Stimulated activated CD8-positive, alpha-beta memory T cell treated with anti-CD3 and anti-CD28 coated beads, Interleukin-4, amount 100 ng/mL, for 48 hours (primary cell): Measurements from ENCODE around the gene DGCR6L.
"Not testable (repeated sequence)": the region's sequence is repeated elsewhere in the genome, so short reads cannot be mapped to it uniquely, and the experiment has no call there.

Source experiments
- DNase-seq: peaks from one replicate; pipeline ENCODE4 v3.0.0-alpha.2; 2020

DGCR6L gene

GRCh38 chr22:20273758-20274181 is 46.1 kb downstream of the DGCR6L start:
- DNase-seq = no peak

- DNase-seq = no peak
These were observed 47.2 kb downstream of the DGCR6L start for GRCh38 chr22:20272700-20273099.

- DNase-seq = no peak
These were observed 47.7 kb downstream of the DGCR6L start for GRCh38 chr22:20272174-20272573.

DNA sequence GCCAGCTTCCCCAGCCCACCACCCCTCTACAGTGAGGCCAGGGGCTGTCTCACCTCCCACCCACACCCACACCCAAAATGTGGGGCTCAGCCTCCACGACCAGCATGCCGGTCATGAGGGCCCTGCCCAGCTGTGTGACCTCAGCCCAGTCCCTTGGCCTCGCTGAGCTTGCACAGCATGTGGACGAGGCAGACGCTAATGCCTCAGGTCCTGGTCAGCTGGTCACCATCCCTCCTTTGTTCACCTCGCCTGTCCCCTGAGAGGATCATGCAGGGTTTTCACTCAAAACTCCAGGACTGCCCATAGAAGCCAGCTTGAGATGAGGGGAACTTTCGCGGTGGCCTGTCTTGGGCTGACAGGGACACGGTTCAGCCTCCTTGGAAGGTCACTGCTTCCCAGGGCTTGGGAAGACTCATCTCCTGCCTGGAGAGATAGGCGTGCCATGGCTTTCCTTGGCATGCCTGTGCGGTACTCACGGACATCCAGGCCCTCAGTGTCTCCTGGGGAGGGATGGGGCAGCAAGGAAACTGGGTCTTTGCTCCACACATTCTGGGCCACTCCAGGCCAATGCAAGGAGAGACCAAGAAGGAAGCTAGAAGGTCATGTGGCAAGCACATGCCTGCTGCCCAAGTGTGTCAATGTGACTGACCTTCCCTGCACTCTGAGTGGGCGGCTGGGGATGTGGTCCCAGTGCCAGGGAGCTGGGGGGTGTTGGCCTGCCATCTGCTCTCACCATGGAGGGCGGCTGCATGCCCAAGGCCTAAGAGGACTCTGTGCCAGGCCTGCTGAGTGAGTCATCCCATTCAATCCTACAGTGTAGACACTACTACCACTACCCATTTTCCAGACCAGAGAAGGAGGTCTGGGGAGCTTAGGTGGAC is 48.5 kb downstream of the DGCR6L start:
- DNase-seq = no peak

GRCh38 chr22:20270190-20271113 is 49.4 kb downstream of the DGCR6L start:
- DNase-seq = not testable (repeated sequence)

- DNase-seq = not testable (repeated sequence)
These were observed 50.2 kb downstream of the DGCR6L start for GRCh38 chr22:20269673-20270072.

DNA sequence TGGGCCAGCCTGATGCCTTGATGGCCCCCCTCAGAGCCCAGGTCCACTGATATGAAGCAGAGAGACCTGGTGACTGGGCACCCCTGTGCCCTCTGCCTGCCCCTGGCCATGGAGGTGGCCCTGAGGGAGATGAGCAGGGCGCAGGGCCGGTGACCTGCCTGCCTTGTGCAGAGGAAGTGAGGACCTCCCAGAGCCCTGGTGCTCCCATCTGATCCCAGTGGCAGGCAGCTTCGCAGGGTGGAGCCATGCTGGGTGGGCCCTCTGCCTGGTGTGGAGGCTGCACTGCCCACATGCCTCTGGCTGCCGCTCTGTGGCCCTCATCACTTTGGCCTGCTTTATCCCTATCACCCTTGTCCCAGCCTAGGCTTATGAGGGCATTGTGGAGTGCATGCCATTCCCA is 50.7 kb downstream of the DGCR6L start:
- DNase-seq = not testable (repeated sequence)

DNA sequence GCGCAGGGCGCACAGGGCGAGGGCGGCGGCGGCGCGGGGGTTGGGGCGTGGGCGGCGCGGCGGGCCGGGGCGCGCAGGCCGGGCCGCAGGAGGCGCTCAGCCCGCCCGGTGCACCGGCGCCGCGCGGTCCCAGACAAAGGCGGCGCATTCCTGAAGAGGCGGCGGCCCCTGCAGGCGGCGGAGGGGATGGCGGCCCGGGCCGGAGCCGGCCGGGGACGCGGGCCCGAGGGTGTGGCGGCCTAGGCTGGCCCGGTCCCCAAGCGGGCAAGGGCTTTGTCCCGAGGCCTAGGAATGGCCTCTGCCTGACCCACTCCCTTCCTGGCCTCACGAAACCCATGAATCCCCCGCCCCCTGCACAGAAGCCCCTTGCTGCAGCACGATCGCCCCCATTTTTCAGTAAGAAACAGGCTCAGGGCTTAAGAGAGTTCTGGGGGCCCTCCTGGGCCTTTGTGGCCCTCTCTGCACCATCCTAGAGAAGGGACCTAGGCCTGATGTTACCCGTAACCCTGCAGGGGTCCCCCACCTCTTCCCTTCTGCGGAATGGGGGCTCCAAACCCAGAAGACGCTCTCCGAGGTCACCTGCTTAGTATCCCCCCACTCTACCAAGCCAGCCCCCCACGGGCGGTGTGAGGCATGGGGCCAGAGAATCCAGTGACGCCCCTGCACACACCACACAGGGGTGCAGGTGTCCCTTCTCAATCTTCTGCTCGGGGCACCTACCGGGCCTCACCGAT is 51.4 kb downstream of the DGCR6L start, which contains the start of gene RTN4R:
RTN4R (minus strand) TSS at position 40 of the 734 bp plus-strand sequence. CDS start 226 bp downstream, outside the sequence.
- DNase-seq = peak; percentile 76

DNA sequence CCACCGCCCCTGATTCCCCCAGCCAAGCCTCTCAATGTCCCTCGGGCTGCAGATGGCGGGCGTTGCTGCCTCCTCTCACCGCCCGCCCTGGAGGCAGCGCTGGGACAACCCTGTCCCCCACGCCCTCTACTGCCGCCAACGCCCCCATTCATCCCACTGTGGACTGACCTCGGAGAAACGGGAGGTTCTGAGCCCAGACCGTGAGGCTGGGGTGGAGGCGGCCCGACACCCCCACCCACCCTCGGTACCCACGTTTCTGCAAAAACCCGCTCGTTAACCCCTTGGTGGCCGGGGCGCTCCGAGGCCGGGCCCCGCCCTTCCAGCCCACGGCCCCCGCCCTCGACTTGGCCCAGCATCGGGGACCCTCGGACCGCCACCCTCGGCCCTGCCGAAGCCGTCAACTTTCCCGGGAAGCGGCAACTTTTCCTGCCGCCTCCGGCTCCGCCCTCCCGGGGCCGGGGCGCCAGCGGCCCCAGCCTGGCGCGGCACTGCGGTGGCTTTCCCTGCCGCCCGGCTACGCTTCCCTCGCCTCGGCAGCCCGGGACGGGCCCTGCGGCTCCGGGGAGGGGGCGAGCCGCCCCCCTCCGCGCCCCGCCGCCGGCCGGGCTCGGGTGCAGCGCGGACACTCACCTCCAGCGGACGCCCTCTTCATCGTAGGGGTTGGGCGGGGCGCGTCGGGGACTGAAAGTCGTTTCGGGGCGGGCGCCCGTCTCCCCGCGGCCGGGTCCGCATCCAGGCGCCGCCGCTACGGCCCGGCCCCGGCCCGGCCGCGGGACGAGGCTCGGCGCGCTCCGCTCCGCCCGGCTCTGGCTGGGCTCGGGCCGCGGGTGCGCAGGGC is 52.2 kb downstream of the DGCR6L start:
- peak; percentile 36 for DNase-seq

DNA sequence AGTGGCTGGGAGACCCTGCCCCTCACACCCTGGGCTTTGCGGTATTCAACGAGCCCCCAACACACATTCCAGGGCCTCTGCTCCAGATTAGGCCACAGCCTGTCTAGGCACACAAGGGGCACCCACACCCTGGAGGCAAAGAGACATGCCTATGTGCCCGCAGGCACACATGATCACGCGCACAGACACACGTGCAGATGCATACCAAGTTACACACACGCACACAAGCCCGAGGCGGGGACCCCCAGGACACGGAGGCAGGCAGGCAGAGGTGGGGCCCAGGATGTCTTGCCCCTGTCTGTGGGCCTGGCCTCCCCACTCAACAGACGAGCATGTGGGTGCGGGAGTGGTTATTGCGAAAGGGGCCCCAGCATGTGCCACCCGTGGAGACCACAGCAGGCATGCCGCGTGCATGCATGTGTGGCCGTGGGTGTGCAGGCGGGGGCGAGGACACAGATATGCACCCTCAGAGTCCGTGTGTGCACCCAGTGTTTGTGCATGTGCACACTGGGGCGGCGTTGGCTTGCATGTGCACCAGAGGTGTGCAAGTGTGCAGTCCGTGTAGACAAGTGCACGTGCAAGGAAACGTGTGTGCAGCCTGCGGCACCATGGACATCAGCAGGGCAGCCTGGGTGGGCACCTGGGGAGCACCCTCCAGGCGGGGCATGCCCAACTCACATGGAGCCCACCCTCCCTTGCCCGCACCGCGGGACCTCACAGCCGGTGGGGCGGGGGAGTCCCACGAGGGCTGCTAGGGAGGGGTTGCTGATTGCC is 53.0 kb downstream of the DGCR6L start:
- not testable (repeated sequence) for DNase-seq

DNA sequence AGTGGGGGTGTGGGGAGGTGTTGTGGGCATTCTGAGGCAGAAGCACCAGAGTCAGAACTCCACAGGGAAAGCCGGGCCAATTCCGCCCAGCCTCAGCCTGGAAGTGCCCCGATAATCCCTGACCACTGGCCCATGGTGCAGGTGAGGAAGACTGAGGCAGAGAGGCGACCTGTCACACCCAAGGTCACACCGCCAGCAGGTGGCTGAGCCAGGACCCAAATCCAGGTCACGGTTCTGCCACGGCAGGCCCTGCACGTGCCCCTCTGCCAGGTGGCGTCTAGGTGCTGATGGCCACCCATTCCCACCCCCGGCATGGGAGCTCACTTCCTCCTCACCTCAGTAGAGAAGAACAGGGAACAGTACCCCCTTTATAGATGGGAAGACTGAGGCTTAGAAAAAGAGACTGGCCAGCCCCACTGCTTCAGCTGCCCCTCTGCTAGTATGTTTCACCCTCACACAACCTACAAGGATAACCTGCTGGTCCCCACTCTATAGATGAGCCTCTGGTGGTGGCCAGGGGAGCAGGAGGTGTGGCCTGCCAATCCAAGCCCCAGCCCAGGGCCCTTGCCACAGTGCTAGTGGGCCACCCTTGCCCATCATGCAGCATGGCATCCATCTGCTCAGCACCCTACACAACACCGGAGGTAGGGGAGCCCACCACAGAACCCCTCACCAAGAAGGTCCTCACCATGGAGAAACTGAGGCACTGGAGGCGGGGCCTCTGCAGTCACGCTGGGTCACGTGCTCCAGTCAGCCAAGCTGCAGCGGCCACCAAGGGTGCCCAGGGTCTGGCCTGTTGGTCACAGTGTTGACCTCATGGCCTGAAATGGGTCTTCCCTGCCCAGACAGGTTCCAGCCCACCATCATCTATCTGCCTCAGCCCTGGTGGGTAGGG is 53.8 kb downstream of the DGCR6L start:
- not testable (repeated sequence) for DNase-seq

DNA sequence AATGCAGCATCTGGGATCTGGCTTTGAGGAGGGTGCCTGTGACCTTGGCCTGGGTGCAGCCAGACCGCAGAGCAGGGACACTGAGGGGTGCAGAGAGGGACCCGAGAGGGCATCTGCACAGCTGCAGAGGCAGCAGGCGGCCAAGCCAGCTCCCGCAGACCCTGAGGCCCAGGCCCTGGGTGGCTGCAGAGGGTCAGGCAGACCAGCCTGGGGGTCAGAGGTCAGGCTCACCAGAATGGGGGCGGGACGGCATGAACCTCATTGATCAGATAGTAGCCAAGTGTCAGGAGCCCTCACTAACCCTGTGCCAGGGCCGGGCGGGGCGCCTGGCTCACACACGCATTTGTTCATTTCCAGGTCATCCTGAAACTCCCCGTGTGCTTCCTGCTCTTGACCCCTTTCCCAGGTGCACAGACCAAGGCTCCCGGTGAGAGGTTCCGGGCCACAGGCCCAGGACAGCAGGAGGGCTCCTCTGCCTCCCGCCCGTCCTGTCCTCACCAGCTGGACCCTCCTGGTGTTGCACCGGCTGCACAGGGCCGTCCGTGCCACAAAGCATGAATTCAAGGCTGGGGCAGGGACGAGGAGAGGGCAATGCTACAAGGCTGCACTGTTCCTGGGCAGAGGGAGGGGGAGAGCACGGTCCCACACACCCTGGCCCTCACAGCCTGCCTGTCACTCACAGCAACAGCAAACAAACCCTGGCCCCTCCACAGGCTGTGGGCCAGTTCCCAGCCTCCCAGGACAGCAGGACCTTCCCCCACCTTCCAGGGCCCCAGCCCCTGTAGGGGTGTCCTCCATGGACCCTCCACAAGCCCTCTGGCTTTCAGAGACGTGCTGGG is 55.0 kb downstream of the DGCR6L start:
- no peak for DNase-seq
